Measurements from ENCODE around the gene PDE4D. TPM values are rescaled to one million over a fixed set of nuclear protein-coding genes. Genes with fewer than 3 reads are reported as not detected.
A peak's percentile ranks its signal among the peaks of the same experiment; 100 is the strongest.

The PDE4D gene
- total and polyA plus RNA-seq, 4 donors, result 12.8 to 167 (median 44.5) TPM

- ATAC-seq (ENCODE audit: insufficient read depth, low FRiP score), result no peak
- Histone ChIP-seq H3K27ac (ENCODE audit: low read depth in 1 of 2, low read length in 1 of 2) (peak overlapping the region in 1 of 2 donors; percentile 4), H3K9me3 (ENCODE audit: control insufficient read depth in 4 of 4, insufficient read depth in 3 of 4, low read length in 3 of 4) (peaks cover 0 to 2% (median 0%) of the 10 kb centered on the region in 4 donors), H3K36me3 (ENCODE audit: control insufficient read depth in 4 of 4, insufficient read depth in 4 of 4, low read length in 4 of 4) (peaks cover 0 to 4% (median 0%) of the 10 kb centered on the region in 4 donors), H3K27me3 (ENCODE audit: control insufficient read depth in 3 of 3, insufficient read depth in 3 of 3, low read length in 2 of 3) (no peaks in the 10 kb centered on the region), H3K9ac (ENCODE audit: insufficient read depth in 1 of 2, low read length in 2 of 2) (no peak overlapping the region), H3K4me3 (no peak overlapping the region), H3K4me1 (ENCODE audit: control insufficient read depth in 5 of 5, insufficient read depth in 5 of 5, low read length in 5 of 5) (peaks cover 0 to 7% (median 0%) of the 10 kb centered on the region in 5 donors)
- no peak for TF ChIP-seq CTCF (IDR thresholded peaks at IDR 0.05; ENCODE audit: control extremely low read depth, extremely low read depth)
- no peak for DNase-seq
- 90 to 91% methylated on average over 6 of the region's 6 CpGs for WGBS, 2 donors
Observed at GRCh38 chr5:59027145-59027907, 866.2 kb downstream of the PDE4D start.

- H3K36me3 ChIP-seq (ENCODE audit: control insufficient read depth in 4 of 4, insufficient read depth in 4 of 4, low read length in 4 of 4), result peaks cover 0 to 4% (median 0%) of the 10 kb centered on the region in 4 donors
- no peak for ATAC-seq (ENCODE audit: insufficient read depth, low FRiP score)
Observed at GRCh38 chr5:59025734-59026133, 867.8 kb downstream of the PDE4D start.

GRCh38 chr5:59021837-59022514, 871.5 kb downstream of the PDE4D start:
- Histone ChIP-seq H3K4me1 (ENCODE audit: control insufficient read depth in 5 of 5, insufficient read depth in 5 of 5, low read length in 5 of 5) (peaks cover 0 to 19% (median 0%) of the 10 kb centered on the region in 5 donors), H3K9me3 (ENCODE audit: control insufficient read depth in 4 of 4, insufficient read depth in 3 of 4, low read length in 3 of 4) (no peaks in the 10 kb centered on the region), H3K36me3 (ENCODE audit: control insufficient read depth in 4 of 4, insufficient read depth in 4 of 4, low read length in 4 of 4) (peaks cover 0 to 4% (median 3%) of the 10 kb centered on the region in 4 donors), H3K4me3 (no peak overlapping the region), H3K27ac (ENCODE audit: low read depth in 1 of 2, low read length in 1 of 2) (no peak overlapping the region), H3K9ac (ENCODE audit: insufficient read depth in 1 of 2, low read length in 2 of 2) (no peak overlapping the region), H3K27me3 (ENCODE audit: control insufficient read depth in 3 of 3, insufficient read depth in 3 of 3, low read length in 2 of 3) (no peaks in the 10 kb centered on the region)
- no peak for TF ChIP-seq CTCF (IDR thresholded peaks at IDR 0.05; ENCODE audit: control extremely low read depth, extremely low read depth)
- WGBS, 2 donors, result 74 to 88% methylated on average over 7 of the region's 7 CpGs
- ATAC-seq (ENCODE audit: insufficient read depth, low FRiP score), result no peak
- DNase-seq, result no peak

More at GRCh38 chr5:59025734-59026133, 867.8 kb downstream of the PDE4D start:
- DNase-seq, result no peak
- Histone ChIP-seq H3K9ac (ENCODE audit: insufficient read depth in 1 of 2, low read length in 2 of 2) (no peak overlapping the region), H3K4me3 (no peak overlapping the region), H3K9me3 (ENCODE audit: control insufficient read depth in 4 of 4, insufficient read depth in 3 of 4, low read length in 3 of 4) (peaks cover 0 to 2% (median 0%) of the 10 kb centered on the region in 4 donors), H3K27me3 (ENCODE audit: control insufficient read depth in 3 of 3, insufficient read depth in 3 of 3, low read length in 2 of 3) (no peaks in the 10 kb centered on the region), H3K27ac (ENCODE audit: low read depth in 1 of 2, low read length in 1 of 2) (no peak overlapping the region), H3K4me1 (ENCODE audit: control insufficient read depth in 5 of 5, insufficient read depth in 5 of 5, low read length in 5 of 5) (peaks cover 0 to 15% (median 0%) of the 10 kb centered on the region in 5 donors)
- TF ChIP-seq CTCF (IDR thresholded peaks at IDR 0.05; ENCODE audit: control extremely low read depth, extremely low read depth), result no peak
- 93 to 99% methylated on average over 1 of the region's 1 CpG for WGBS, 2 donors

All from lung (tissue), 12 donors.